OCI-LY1 (cell line): ENCODE measurements around the gene AGRP.

Experiments
- H2AFZ ChIP-seq: fragments of 200-600 bp; sonication (generic), shearing (Covaris generic); 2 replicates; pipeline ENCODE4 v1.6.0; 2014; ENCODE audit warnings: antibody characterized with exemption, mild to moderate bottlenecking, low read length
- H3F3A ChIP-seq: fragments of 200-600 bp; sonication (generic), shearing (Covaris generic); 2 replicates; pipeline ENCODE4 v1.6.0; 2014; ENCODE audit warnings: mild to moderate bottlenecking, antibody characterized with exemption, low read length, moderate library complexity; ENCODE audit not compliant: insufficient read depth
- H3K27ac ChIP-seq: fragments of 200-600 bp; sonication (generic); 2 replicates; pipeline ENCODE4 v1.5.1; 2014; ENCODE audit warnings: low read length, mixed run types, mild to moderate bottlenecking, low read depth; ENCODE audit not compliant: poor library complexity, severe bottlenecking
- H3K27me3 ChIP-seq: fragments of 200-600 bp; sonication (generic); 2 replicates; pipeline ENCODE4 v1.6.0; 2014; ENCODE audit warnings: antibody characterized with exemption, mild to moderate bottlenecking, low read length, moderate library complexity; ENCODE audit not compliant: insufficient read depth
- H3K36me3 ChIP-seq: fragments of 200-600 bp; sonication (generic); 2 replicates; pipeline ENCODE4 v1.6.1; 2014; ENCODE audit warnings: mild to moderate bottlenecking, antibody characterized with exemption, low read length, moderate library complexity, mixed read lengths; ENCODE audit not compliant: insufficient read depth
- H3K4me1 ChIP-seq: fragments of 200-600 bp; sonication (generic); 2 replicates; pipeline ENCODE4 v1.5.1; 2014; ENCODE audit warnings: mild to moderate bottlenecking, low read length, moderate library complexity; ENCODE audit not compliant: insufficient read depth, severe bottlenecking
- H3K4me2 ChIP-seq: fragments of 200-600 bp; sonication (generic), shearing (Covaris generic); 2 replicates; pipeline ENCODE4 v1.6.1; 2014; ENCODE audit warnings: low read length
- H3K4me3 ChIP-seq: fragments of 200-600 bp; sonication (generic); 2 replicates; pipeline ENCODE4 v1.5.1; 2014; ENCODE audit warnings: low read length, low read depth, mild to moderate bottlenecking, mixed read lengths; ENCODE audit not compliant: poor library complexity, severe bottlenecking
- H3K79me2 ChIP-seq: fragments of 200-600 bp; shearing (Covaris generic); 2 replicates; pipeline ENCODE4 v1.6.1; 2016; ENCODE audit warnings: mixed run types, low read length, mixed read lengths; ENCODE audit not compliant: insufficient read depth
- H3K9ac ChIP-seq: fragments of 200-600 bp; sonication (generic), shearing (Covaris generic); 2 replicates; pipeline ENCODE4 v1.6.1; 2014; ENCODE audit warnings: mild to moderate bottlenecking, low read length, mixed read lengths
- H3K9me2 ChIP-seq: fragments of 200-600 bp; sonication (generic), shearing (Covaris generic); 2 replicates; pipeline ENCODE4 v1.6.1; 2014; ENCODE audit warnings: low read depth, mild to moderate bottlenecking, low read length, mixed read lengths
- H3K9me3 ChIP-seq: fragments of 200-600 bp; shearing (Covaris generic); 2 replicates; pipeline ENCODE4 v1.6.1; 2014; ENCODE audit warnings: low read length, mixed read lengths
- H4K20me1 ChIP-seq: fragments of 200-600 bp; sonication (generic), shearing (Covaris generic); 2 replicates; pipeline ENCODE4 v1.6.0; 2016; ENCODE audit warnings: mild to moderate bottlenecking, low read length; ENCODE audit not compliant: insufficient read depth
- EZH2 ChIP-seq: fragments of 200-600 bp; sonication (generic), shearing (Covaris generic); IDR thresholded peaks from 2 replicates; pipeline ENCODE4 v1.8.0; 2017; ENCODE audit warnings: borderline replicate concordance, mixed run types, mild to moderate bottlenecking, antibody characterized with exemption, low read length, moderate library complexity, mixed read lengths
- TF ChIP-seq, protein P1 (sequence below): fragments of 200-600 bp; sonication (generic), shearing (Covaris generic); IDR thresholded peaks from 2 replicates; pipeline ENCODE4 v1.5.1; 2017; ENCODE audit warnings: mild to moderate bottlenecking, antibody characterized with exemption, low read length, moderate library complexity, mixed read lengths

AGRP gene

DNA sequence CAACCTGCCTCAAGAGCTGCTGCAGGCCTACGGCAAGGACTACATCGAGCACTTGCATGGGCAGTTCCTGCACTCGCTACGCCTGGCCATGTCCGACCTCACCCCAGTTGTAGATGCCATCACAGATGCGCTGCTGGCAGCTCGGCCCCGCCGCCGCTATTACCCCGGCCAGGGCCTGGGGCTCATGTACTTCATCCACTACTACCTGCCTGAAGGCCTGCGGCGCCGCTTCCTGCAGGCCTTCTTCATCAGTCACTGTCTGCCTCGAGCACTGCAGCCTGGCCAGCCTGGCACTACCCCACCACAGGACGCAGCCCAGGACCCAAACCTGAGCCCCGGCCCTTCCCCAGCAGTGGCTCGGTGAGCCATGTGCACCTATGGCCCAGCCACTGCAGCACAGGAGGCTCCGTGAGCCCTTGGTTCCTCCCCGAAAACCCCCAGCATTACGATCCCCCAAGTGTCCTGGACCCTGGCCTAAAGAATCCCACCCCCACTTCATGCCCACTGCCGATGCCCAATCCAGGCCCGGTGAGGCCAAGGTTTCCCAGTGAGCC is 46.6 kb downstream of the AGRP start:
- no peaks in the 10 kb centered on the region for H3K4me1 ChIP-seq
- H4K20me1 ChIP-seq: no peaks in the 10 kb centered on the region
- TF ChIP-seq, protein P1, sequence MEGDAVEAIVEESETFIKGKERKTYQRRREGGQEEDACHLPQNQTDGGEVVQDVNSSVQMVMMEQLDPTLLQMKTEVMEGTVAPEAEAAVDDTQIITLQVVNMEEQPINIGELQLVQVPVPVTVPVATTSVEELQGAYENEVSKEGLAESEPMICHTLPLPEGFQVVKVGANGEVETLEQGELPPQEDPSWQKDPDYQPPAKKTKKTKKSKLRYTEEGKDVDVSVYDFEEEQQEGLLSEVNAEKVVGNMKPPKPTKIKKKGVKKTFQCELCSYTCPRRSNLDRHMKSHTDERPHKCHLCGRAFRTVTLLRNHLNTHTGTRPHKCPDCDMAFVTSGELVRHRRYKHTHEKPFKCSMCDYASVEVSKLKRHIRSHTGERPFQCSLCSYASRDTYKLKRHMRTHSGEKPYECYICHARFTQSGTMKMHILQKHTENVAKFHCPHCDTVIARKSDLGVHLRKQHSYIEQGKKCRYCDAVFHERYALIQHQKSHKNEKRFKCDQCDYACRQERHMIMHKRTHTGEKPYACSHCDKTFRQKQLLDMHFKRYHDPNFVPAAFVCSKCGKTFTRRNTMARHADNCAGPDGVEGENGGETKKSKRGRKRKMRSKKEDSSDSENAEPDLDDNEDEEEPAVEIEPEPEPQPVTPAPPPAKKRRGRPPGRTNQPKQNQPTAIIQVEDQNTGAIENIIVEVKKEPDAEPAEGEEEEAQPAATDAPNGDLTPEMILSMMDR: no peak
- no peak for TF ChIP-seq EZH2
- H3K9me2 ChIP-seq: no peaks in the 10 kb centered on the region
- H3K36me3 ChIP-seq: peaks cover 34% of the 10 kb centered on the region
- no peak overlapping the region for H3K4me2 ChIP-seq
- H3K27ac ChIP-seq: no peak overlapping the region
- H3K9ac ChIP-seq: no peak overlapping the region
- no peaks in the 10 kb centered on the region for H3K79me2 ChIP-seq
- no peaks in the 10 kb centered on the region for H3F3A ChIP-seq
- H3K4me3 ChIP-seq: no peak overlapping the region
- H3K9me3 ChIP-seq: no peaks in the 10 kb centered on the region
- no peaks in the 10 kb centered on the region for H3K27me3 ChIP-seq
- no peak overlapping the region for H2AFZ ChIP-seq

DNA sequence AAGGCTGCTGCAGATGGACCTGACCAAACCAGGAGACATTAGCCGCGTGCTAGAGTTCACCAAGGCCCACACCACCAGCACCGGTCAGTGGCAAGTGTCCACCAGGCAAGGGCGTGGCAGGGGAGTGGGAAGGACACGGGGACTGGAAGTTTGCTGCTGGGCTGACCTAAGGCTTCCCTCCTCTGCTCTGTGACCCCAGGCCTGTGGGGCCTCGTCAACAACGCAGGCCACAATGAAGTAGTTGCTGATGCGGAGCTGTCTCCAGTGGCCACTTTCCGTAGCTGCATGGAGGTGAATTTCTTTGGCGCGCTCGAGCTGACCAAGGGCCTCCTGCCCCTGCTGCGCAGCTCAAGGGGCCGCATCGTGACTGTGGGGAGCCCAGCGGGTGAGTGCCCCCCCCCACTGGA is 47.6 kb downstream of the AGRP start:
- no peaks in the 10 kb centered on the region for H3F3A ChIP-seq
- H3K9me3 ChIP-seq: no peaks in the 10 kb centered on the region
- no peak overlapping the region for H3K9ac ChIP-seq
- no peak overlapping the region for H3K4me3 ChIP-seq
- no peaks in the 10 kb centered on the region for H3K9me2 ChIP-seq
- no peak overlapping the region for H2AFZ ChIP-seq
- TF ChIP-seq EZH2: no peak
- TF ChIP-seq, protein P1: no peak
- no peaks in the 10 kb centered on the region for H3K27me3 ChIP-seq
- peaks cover 34% of the 10 kb centered on the region for H3K36me3 ChIP-seq
- H3K79me2 ChIP-seq: no peaks in the 10 kb centered on the region
- H4K20me1 ChIP-seq: no peaks in the 10 kb centered on the region
- no peak overlapping the region for H3K4me2 ChIP-seq
- H3K27ac ChIP-seq: no peak overlapping the region
- peaks cover under 1% of the 10 kb centered on the region for H3K4me1 ChIP-seq

DNA sequence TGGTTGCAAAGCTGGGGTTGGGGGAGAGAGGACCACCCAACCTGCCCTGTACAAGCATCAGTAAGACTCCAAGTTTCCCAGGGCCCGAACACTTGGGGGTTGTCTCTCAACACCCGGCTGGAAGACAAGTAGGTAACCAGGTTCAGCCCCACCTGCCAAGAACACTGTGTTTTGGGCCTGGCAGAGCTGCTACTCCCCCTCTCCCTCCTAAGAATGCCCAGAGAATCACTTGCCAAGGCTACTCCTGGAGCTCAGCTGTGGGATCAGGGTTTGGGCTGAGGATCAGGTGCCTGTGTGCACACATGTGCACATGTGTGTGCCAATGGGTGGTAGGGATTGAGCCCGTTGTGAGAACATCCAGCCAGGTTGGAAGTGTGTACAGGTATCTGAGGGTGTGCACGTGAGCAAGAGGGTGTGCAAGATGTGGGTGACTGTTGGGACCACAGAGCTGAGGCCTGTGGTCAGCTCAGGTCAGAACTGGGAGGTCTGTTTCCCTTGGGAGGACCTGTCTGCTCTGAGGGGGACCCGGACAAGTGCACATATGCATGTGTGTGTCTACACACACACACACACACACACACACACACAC is 50.1 kb downstream of the AGRP start:
- H3K27me3 ChIP-seq: peaks cover 8% of the 10 kb centered on the region; the same call in 1 of the 2 replicates
- no peaks in the 10 kb centered on the region for H3F3A ChIP-seq
- no peak overlapping the region for H3K4me2 ChIP-seq
- no peak overlapping the region for H3K27ac ChIP-seq
- no peaks in the 10 kb centered on the region for H3K9me2 ChIP-seq
- H2AFZ ChIP-seq: no peak overlapping the region
- H3K9ac ChIP-seq: no peak overlapping the region
- no peaks in the 10 kb centered on the region for H4K20me1 ChIP-seq
- no peaks in the 10 kb centered on the region for H3K9me3 ChIP-seq
- H3K79me2 ChIP-seq: no peaks in the 10 kb centered on the region
- TF ChIP-seq EZH2: no peak
- TF ChIP-seq, protein P1: no peak
- H3K4me3 ChIP-seq: no peak overlapping the region
- H3K36me3 ChIP-seq: peaks cover 21% of the 10 kb centered on the region; the same call in 1 of the 2 replicates
- peaks cover 5% of the 10 kb centered on the region for H3K4me1 ChIP-seq
